ENCODE results near the gene UBA1. TPM values are rescaled to one million over a fixed set of nuclear protein-coding genes. Genes with fewer than 3 reads are reported as not detected.
A peak's percentile ranks its signal among the peaks of the same experiment; 100 is the strongest.

UBA1 gene
- total and polyA plus RNA-seq, 12 donors = 160 to 356 (median 222) TPM

- intact Hi-C loops (cut with DNase I) = no loop called here
- WGBS, 4 donors = 90 to 93% (median 91%) methylated on average over 3 to 13 of the region's 13 CpGs
- Histone ChIP-seq H3K36me3 (replicated peaks in 1 of 2) (peaks cover 0 to 45% of the 10 kb centered on the region in 2 donors), H3K27me3 (no peaks in the 10 kb centered on the region), H3K4me3 (no peak overlapping the region), H3K9me3 (replicated peaks in 1 of 3) (no peaks in the 10 kb centered on the region), H3K27ac (no peak overlapping the region), H3K4me1 (replicated peaks in 1 of 2) (peaks cover 4 to 13% of the 10 kb centered on the region in 2 donors)
- DNase-seq = peak in 2 of 7 donors; percentile 3 to 5
- no peak for TF ChIP-seq CTCF (IDR thresholded peaks at IDR 0.05)
- TF ChIP-seq POLR2A (IDR thresholded peaks at IDR 0.05) = no peak
Measured at GRCh38 chrX:47223476-47224250, 30.0 kb downstream of the UBA1 start.

GRCh38 chrX:47224266-47224895, 30.8 kb downstream of the UBA1 start:
- no peaks in the 10 kb centered on the region for H3K9me3 ChIP-seq (replicated peaks in 1 of 3)
- no peak for TF ChIP-seq POLR2A (IDR thresholded peaks at IDR 0.05)
- TF ChIP-seq CTCF (IDR thresholded peaks at IDR 0.05) = no peak
- H3K27me3 ChIP-seq = no peaks in the 10 kb centered on the region
- peaks cover 0 to 45% of the 10 kb centered on the region in 2 donors for H3K36me3 ChIP-seq (replicated peaks in 1 of 2)
- DNase-seq = peak in 2 of 7 donors; percentile 4 to 14
- no peak overlapping the region for H3K4me3 ChIP-seq
- intact Hi-C loops (cut with DNase I) = no loop called here
- WGBS, 4 donors = 84 to 94% (median 90%) methylated on average over 9 to 17 of the region's 17 CpGs
- no peak overlapping the region for H3K27ac ChIP-seq
- peaks cover 4 to 13% of the 10 kb centered on the region in 2 donors for H3K4me1 ChIP-seq (replicated peaks in 1 of 2)

- peaks cover 0 to 45% of the 10 kb centered on the region in 2 donors for H3K36me3 ChIP-seq (replicated peaks in 1 of 2)
- TF ChIP-seq POLR2A (IDR thresholded peaks at IDR 0.05) (no peak), CTCF (IDR thresholded peaks at IDR 0.05) (no peak)
- no peaks in the 10 kb centered on the region for H3K9me3 ChIP-seq (replicated peaks in 1 of 3)
- no peak overlapping the region for H3K27ac ChIP-seq
- intact Hi-C loops (cut with DNase I) = no loop called here
- H3K4me3 ChIP-seq = no peak overlapping the region
- 80 to 100% (median 90%) methylated on average over 1 to 4 of the region's 4 CpGs for WGBS, 4 donors
- no peaks in the 10 kb centered on the region for H3K27me3 ChIP-seq
- H3K4me1 ChIP-seq (replicated peaks in 1 of 2) = peaks cover 4 to 11% of the 10 kb centered on the region in 2 donors
- peak in 1 of 7 donors; percentile 1 for DNase-seq
Measured at GRCh38 chrX:47224896-47225290, 31.3 kb downstream of the UBA1 start.

- Histone ChIP-seq H3K36me3 (replicated peaks in 1 of 2) (peaks cover 0 to 45% of the 10 kb centered on the region in 2 donors), H3K27ac (no peak overlapping the region), H3K4me1 (replicated peaks in 1 of 2) (no peaks in the 10 kb centered on the region), H3K9me3 (replicated peaks in 1 of 3) (no peaks in the 10 kb centered on the region), H3K27me3 (no peaks in the 10 kb centered on the region), H3K4me3 (no peak overlapping the region)
- intact Hi-C loops (cut with DNase I) = no loop called here
- peak in 1 of 7 donors; percentile 11 for DNase-seq
- 80 to 94% (median 87%) methylated on average over 3 to 6 of the region's 6 CpGs for WGBS, 4 donors
- no peak for TF ChIP-seq CTCF (IDR thresholded peaks at IDR 0.05)
- TF ChIP-seq POLR2A (IDR thresholded peaks at IDR 0.05) = no peak
Measured at GRCh38 chrX:47226071-47226470, 32.4 kb downstream of the UBA1 start.

All from adrenal gland (tissue), 12 donors.